ENCODE results near the gene HIGD2A.

HIGD2A gene

DNA sequence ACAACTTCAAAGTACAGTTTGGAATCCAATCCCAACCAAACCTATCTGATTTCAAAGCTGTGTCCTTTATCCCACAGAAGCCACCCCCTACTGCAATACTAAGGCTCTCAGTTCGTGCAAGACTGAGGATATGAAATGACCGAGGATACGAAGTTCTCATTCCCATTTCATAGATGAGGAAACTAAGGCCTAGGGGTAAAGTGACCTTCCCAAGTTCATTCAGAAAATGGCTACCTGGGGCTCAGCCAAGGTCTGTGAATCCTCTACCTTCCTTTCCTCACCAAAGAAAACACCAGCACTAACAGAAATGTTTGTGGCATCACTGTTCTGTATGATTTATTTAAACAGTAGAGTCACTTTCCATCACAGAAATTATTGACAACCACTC is 32.4 kb upstream of the HIGD2A start:
- Histone ChIP-seq H3K9me3 (ENCODE audit: control insufficient read depth in 1 of 2, low read length in 2 of 2) (no peaks in the 10 kb centered on the region), H3K27ac (ENCODE audit: low read depth, low read length) (no peak overlapping the region), H3K9ac (ENCODE audit: low read depth in 1 of 2, low read length in 2 of 2) (no peak overlapping the region), H3K36me3 (ENCODE audit: control insufficient read depth in 1 of 2, insufficient read depth in 2 of 2, low read length in 2 of 2) (peaks cover 42 to 51% of the 10 kb centered on the region in 2 donors), H3K4me1 (ENCODE audit: control insufficient read depth in 1 of 2, insufficient read depth in 2 of 2, low read length in 2 of 2) (no peaks in the 10 kb centered on the region), H3K27me3 (ENCODE audit: control insufficient read depth in 1 of 2, insufficient read depth in 2 of 2, low read length in 2 of 2) (no peaks in the 10 kb centered on the region), H3K4me3 (ENCODE audit: low read depth in 1 of 2, low read length in 2 of 2) (no peak overlapping the region)

DNA sequence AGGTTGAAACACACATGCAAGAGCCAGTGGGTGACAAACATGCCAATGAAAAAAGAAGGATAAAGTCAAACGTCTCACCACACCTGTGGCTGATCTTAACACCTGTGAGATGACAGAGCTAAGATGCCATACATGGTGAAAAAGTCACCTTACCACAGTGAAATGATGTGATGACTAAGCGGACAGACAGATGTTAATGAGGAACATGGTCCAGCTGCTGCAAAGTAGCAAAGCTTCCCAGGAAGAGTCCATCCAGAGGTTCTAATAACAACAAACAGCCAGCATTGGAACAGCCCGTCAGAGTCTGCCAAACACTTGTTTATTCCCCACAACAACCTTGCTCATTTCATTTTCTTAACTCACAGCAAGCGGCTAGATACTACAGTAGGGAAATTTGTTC is 28.9 kb upstream of the HIGD2A start:
- Histone ChIP-seq H3K4me3 (ENCODE audit: low read depth in 1 of 2, low read length in 2 of 2) (no peak overlapping the region), H3K9ac (ENCODE audit: low read depth in 1 of 2, low read length in 2 of 2) (no peak overlapping the region), H3K27me3 (ENCODE audit: control insufficient read depth in 1 of 2, insufficient read depth in 2 of 2, low read length in 2 of 2) (peaks cover under 1% of the 10 kb centered on the region in 2 donors), H3K27ac (ENCODE audit: low read depth, low read length) (no peak overlapping the region), H3K9me3 (ENCODE audit: control insufficient read depth in 1 of 2, low read length in 2 of 2) (no peaks in the 10 kb centered on the region), H3K36me3 (ENCODE audit: control insufficient read depth in 1 of 2, insufficient read depth in 2 of 2, low read length in 2 of 2) (peaks cover 19 to 23% of the 10 kb centered on the region in 2 donors), H3K4me1 (ENCODE audit: control insufficient read depth in 1 of 2, insufficient read depth in 2 of 2, low read length in 2 of 2) (peaks cover 5 to 6% of the 10 kb centered on the region in 2 donors)

DNA sequence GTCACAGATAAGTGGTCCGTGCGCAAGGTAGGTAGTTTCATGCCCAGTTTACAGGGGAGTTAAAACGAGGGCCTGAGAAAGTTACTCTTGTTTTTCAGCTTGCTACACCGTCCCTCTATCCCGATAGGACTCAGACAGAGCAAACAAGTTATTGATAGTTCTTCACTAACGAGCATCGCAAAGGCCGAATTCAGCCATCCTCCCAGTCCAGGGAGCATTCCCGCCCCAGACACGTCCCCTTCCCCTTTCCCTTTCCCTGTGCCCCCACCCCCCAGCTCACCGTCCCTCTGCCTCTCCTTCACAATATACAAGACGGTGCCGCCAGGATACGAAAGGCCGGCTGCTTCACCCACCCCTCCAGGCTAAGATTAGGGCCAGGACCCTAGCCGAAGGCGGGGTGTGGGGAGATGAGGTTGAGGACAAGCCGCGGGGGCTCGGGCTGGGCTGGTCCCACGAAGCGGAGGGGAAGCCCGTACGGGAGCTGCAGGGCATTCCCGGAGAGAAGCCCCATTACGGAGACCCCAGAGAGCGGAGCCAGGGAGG is 27.6 kb upstream of the HIGD2A start:
- Histone ChIP-seq H3K4me1 (ENCODE audit: control insufficient read depth in 1 of 2, insufficient read depth in 2 of 2, low read length in 2 of 2) (peaks cover 5 to 11% of the 10 kb centered on the region in 2 donors), H3K36me3 (ENCODE audit: control insufficient read depth in 1 of 2, insufficient read depth in 2 of 2, low read length in 2 of 2) (peaks cover 9 to 16% of the 10 kb centered on the region in 2 donors), H3K9me3 (ENCODE audit: control insufficient read depth in 1 of 2, low read length in 2 of 2) (no peaks in the 10 kb centered on the region), H3K9ac (ENCODE audit: low read depth in 1 of 2, low read length in 2 of 2) (peak overlapping the region; percentile 94 to 96), H3K27ac (ENCODE audit: low read depth, low read length) (peak overlapping the region; percentile 66), H3K27me3 (ENCODE audit: control insufficient read depth in 1 of 2, insufficient read depth in 2 of 2, low read length in 2 of 2) (peaks cover 5 to 6% of the 10 kb centered on the region in 2 donors), H3K4me3 (ENCODE audit: low read depth in 1 of 2, low read length in 2 of 2) (peak overlapping the region; percentile 84 to 96)

DNA sequence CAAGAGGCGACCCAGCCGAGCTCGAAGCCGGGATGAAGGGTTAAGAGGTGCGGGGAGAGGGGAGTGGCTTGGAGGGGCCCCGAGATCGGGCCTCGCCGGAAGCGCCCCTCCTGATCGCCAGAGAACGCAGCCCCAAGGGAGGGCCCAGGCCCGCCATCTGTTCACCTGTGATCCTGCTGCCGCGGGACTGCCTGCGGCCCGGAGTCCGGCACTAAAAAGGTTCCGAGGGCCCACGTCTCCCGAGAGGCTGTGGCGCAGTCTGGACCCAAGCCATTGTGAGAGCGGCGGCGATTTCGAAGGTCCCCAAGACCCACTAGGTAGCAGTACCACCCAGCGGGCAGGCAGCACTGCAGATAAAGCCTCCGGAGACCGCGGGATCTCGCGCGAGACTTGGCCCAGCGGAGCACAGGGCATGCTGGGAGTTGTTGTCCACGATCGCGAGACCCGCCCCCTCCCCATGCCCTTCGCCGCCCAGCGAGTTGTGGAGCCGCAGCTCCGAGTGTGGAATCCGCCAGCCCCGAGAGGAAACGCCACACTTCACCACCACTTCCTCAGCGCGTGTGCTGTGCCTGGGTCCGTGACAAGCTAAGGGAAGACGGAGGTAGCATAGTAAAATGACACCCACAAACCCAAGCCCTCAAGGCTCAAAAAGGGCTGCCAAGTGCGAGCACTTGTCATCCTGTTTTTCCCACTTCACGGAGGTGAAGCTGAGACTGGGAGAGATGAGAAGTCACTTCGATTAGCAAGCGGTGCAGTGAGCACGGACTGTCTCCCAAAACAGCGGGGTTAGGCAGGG is 26.9 kb upstream of the HIGD2A start, which contains the start of gene KIAA1191:
TSS of gene KIAA1191 (minus strand) at position 328 of the 796 bp plus-strand sequence. CDS start 2,256 bp downstream, outside the sequence.
- Histone ChIP-seq H3K9ac (ENCODE audit: low read depth in 1 of 2, low read length in 2 of 2) (peak within 1 kb of the TSS; percentile 94 to 96), H3K9me3 (ENCODE audit: control insufficient read depth in 1 of 2, low read length in 2 of 2) (no peaks in the 10 kb centered on the region), H3K4me3 (ENCODE audit: low read depth in 1 of 2, low read length in 2 of 2) (peak within 1 kb of the TSS; percentile 84 to 96), H3K27ac (ENCODE audit: low read depth, low read length) (peak within 1 kb of the TSS; percentile 66), H3K27me3 (ENCODE audit: control insufficient read depth in 1 of 2, insufficient read depth in 2 of 2, low read length in 2 of 2) (peaks cover 11% of the 10 kb centered on the region in 2 donors), H3K36me3 (ENCODE audit: control insufficient read depth in 1 of 2, insufficient read depth in 2 of 2, low read length in 2 of 2) (peaks cover 3 to 9% of the 10 kb centered on the region in 2 donors), H3K4me1 (ENCODE audit: control insufficient read depth in 1 of 2, insufficient read depth in 2 of 2, low read length in 2 of 2) (peaks cover 5 to 17% of the 10 kb centered on the region in 2 donors)

DNA sequence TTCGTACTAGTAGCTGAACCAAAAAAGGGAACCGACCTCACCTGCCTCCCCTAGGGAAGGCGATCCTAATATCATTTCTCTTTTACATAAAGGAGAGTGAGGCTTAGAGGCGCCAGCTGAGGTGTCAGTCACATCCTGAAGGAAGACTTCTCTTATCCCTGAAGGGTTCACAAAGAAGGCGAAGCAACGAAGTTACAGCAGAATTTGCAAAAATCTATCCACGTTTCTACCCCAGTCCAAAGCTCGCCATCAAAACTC is 26.4 kb upstream of the HIGD2A start:
- Histone ChIP-seq H3K27ac (ENCODE audit: low read depth, low read length) (peak overlapping the region; percentile 42), H3K27me3 (ENCODE audit: control insufficient read depth in 1 of 2, insufficient read depth in 2 of 2, low read length in 2 of 2) (peaks cover 12 to 13% of the 10 kb centered on the region in 2 donors), H3K4me1 (ENCODE audit: control insufficient read depth in 1 of 2, insufficient read depth in 2 of 2, low read length in 2 of 2) (peaks cover 5 to 17% of the 10 kb centered on the region in 2 donors), H3K4me3 (ENCODE audit: low read depth in 1 of 2, low read length in 2 of 2) (peak overlapping the region; percentile 84 to 96), H3K36me3 (ENCODE audit: control insufficient read depth in 1 of 2, insufficient read depth in 2 of 2, low read length in 2 of 2) (peaks cover 3 to 5% of the 10 kb centered on the region in 2 donors), H3K9ac (ENCODE audit: low read depth in 1 of 2, low read length in 2 of 2) (peak overlapping the region; percentile 94 to 96), H3K9me3 (ENCODE audit: control insufficient read depth in 1 of 2, low read length in 2 of 2) (no peaks in the 10 kb centered on the region)

DNA sequence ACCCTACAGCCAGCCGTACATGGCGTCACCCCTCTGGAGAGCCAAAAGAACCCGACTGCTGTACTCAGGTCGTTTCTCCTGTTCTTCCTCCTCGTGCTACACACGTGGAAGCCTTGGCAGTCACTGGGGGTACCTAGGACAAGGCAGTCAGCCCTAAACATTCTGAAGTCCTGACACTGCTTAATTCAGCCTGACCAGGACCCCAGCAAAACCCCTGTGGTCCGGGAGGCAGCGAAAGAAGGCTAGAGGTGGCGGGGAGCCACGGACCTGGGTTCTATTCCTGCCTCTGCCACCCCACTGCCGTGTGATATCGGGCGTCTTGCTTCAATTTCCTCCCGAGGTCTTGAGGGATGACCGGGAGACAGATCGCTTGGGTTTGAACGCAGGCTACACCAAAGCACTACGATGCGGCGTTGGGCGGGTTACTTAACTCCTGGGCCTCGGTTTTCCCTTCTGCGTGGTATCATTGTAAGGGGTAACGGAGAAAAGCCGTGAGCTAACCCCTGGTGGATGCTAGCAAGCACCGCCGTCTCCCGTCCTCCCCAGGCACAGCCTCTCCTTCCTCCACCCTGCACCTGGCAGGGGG is 23.7 kb upstream of the HIGD2A start:
- no peak overlapping the region for H3K27ac ChIP-seq (ENCODE audit: low read depth, low read length)

DNA sequence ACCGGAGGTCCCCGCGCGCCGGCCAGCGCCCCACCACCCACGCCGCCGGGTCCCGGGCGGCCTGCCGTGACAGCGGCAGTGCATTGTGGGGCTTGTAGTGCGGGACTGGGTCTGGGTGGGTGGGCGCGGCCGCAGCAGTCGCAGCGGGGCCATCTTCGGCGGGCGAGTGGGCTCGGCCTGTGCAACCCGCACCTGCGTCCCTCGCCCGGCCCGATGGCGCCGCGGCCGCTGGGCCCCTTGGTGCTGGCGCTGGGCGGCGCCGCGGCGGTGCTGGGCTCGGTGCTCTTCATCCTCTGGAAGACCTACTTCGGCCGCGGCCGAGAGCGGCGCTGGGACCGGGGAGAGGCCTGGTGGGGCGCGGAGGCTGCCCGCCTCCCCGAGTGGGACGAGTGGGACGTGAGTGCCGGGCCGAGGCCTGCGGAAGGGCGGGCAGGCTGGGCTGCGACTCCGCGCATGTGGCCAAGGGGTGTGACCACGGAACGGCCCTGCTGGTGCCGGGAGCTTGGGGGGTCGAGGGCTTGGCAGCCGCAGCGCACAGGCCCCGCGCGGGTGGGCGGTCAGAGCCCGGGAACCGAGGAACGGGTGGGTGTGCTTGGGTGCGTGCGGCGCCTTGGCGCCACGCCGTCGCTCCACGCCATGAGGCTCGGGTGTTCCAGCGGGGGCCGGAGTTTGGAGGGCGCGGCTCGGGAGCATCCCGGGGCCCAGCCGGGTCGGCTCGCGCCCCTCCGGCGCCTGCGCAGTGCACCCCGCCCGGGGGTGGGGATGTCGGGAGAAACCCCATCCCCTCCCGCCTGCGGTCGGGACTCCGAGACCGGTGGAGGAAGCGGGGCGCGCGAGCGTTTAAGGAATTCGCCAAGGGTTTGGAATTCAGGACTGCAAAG is 23.0 kb upstream of the HIGD2A start, which contains the start of gene ARL10:
TSS of gene ARL10 (plus strand) at position 137 of the 881 bp plus-strand sequence. CDS start at position 214, 77 bp downstream.
- H3K27ac ChIP-seq (ENCODE audit: low read depth, low read length) = no peak within 1 kb of the TSS
- no peaks in the 10 kb centered on the region for H3K9me3 ChIP-seq (ENCODE audit: control insufficient read depth in 1 of 2, low read length in 2 of 2)
- peaks cover 12 to 13% of the 10 kb centered on the region in 2 donors for H3K27me3 ChIP-seq (ENCODE audit: control insufficient read depth in 1 of 2, insufficient read depth in 2 of 2, low read length in 2 of 2)
- peak within 1 kb of the TSS; percentile 74 to 78 for H3K4me3 ChIP-seq (ENCODE audit: low read depth in 1 of 2, low read length in 2 of 2)
- H3K36me3 ChIP-seq (ENCODE audit: control insufficient read depth in 1 of 2, insufficient read depth in 2 of 2, low read length in 2 of 2) = peaks cover 0 to 5% of the 10 kb centered on the region in 2 donors
- peaks cover 5 to 17% of the 10 kb centered on the region in 2 donors for H3K4me1 ChIP-seq (ENCODE audit: control insufficient read depth in 1 of 2, insufficient read depth in 2 of 2, low read length in 2 of 2)
- H3K9ac ChIP-seq (ENCODE audit: low read depth in 1 of 2, low read length in 2 of 2) = peak within 1 kb of the TSS; percentile 23 to 60

More for the DNA sequence above, 23.7 kb upstream of the HIGD2A start:
- peaks cover 0 to 5% of the 10 kb centered on the region in 2 donors for H3K36me3 ChIP-seq (ENCODE audit: control insufficient read depth in 1 of 2, insufficient read depth in 2 of 2, low read length in 2 of 2)
- H3K4me3 ChIP-seq (ENCODE audit: low read depth in 1 of 2, low read length in 2 of 2) = peak overlapping the region; percentile 74 to 78
- H3K9ac ChIP-seq (ENCODE audit: low read depth in 1 of 2, low read length in 2 of 2) = peak overlapping the region; percentile 23 to 60
- H3K27me3 ChIP-seq (ENCODE audit: control insufficient read depth in 1 of 2, insufficient read depth in 2 of 2, low read length in 2 of 2) = peaks cover 12 to 13% of the 10 kb centered on the region in 2 donors
- no peaks in the 10 kb centered on the region for H3K9me3 ChIP-seq (ENCODE audit: control insufficient read depth in 1 of 2, low read length in 2 of 2)
- peaks cover 5 to 17% of the 10 kb centered on the region in 2 donors for H3K4me1 ChIP-seq (ENCODE audit: control insufficient read depth in 1 of 2, insufficient read depth in 2 of 2, low read length in 2 of 2)

DNA sequence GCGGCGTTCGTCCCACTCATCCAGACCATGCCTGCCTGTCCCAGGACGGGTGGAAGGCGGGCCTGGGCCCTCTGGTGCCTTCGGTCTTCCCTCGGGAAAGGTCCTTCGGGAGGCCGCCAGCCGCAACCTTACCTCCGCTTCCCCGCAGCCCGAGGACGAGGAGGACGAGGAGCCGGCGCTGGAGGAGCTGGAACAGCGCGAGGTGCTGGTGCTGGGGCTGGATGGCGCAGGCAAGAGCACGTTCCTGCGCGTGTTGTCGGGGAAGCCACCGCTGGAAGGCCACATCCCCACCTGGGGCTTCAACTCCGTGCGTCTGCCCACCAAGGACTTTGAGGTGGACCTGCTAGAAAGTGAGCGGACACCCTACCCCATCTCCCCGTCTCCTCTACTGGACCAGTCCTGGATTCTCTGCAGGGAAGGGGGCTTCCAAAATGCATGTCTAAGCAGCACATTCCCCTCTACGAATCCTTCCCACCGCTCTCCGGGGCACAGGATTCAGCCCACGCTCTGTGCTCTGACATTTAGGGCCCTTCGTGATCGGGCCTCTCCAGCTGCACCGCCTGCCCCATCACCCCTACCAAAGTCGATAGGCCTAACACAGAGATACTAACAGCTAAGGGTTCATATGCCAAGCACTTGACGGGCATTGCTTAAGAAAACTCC is 22.2 kb upstream of the HIGD2A start:
- Histone ChIP-seq H3K27ac (ENCODE audit: low read depth, low read length) (no peak overlapping the region), H3K9ac (ENCODE audit: low read depth in 1 of 2, low read length in 2 of 2) (peak overlapping the region in 1 of 2 donors; percentile 32), H3K36me3 (ENCODE audit: control insufficient read depth in 1 of 2, insufficient read depth in 2 of 2, low read length in 2 of 2) (peaks cover 0 to 5% of the 10 kb centered on the region in 2 donors), H3K9me3 (ENCODE audit: control insufficient read depth in 1 of 2, low read length in 2 of 2) (no peaks in the 10 kb centered on the region), H3K27me3 (ENCODE audit: control insufficient read depth in 1 of 2, insufficient read depth in 2 of 2, low read length in 2 of 2) (peaks cover 12 to 13% of the 10 kb centered on the region in 2 donors), H3K4me1 (ENCODE audit: control insufficient read depth in 1 of 2, insufficient read depth in 2 of 2, low read length in 2 of 2) (peaks cover 5 to 17% of the 10 kb centered on the region in 2 donors), H3K4me3 (ENCODE audit: low read depth in 1 of 2, low read length in 2 of 2) (peak overlapping the region; percentile 74 to 78)

DNA sequence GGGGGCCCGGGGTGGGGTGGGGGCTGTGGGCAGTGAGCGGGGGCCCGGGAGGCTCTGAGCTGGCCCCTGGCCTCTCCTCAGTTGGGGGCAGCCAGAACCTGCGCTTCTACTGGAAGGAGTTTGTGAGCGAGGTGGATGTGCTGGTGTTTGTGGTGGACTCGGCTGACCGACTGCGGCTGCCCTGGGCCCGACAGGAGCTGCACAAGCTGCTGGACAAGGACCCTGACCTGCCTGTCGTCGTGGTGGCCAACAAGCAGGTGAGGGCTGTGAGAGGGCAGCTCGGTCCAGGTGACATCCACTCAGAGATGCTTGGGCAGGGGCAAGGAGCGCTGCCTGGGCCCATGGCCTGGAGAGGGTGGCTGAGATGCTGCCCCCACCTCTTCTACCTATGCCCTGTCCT is 19.8 kb upstream of the HIGD2A start:
- no peaks in the 10 kb centered on the region for H3K9me3 ChIP-seq (ENCODE audit: control insufficient read depth in 1 of 2, low read length in 2 of 2)
- H3K27ac ChIP-seq (ENCODE audit: low read depth, low read length) = no peak overlapping the region
- H3K4me1 ChIP-seq (ENCODE audit: control insufficient read depth in 1 of 2, insufficient read depth in 2 of 2, low read length in 2 of 2) = peaks cover 0 to 13% of the 10 kb centered on the region in 2 donors
- no peak overlapping the region for H3K9ac ChIP-seq (ENCODE audit: low read depth in 1 of 2, low read length in 2 of 2)
- peaks cover 0 to 5% of the 10 kb centered on the region in 2 donors for H3K36me3 ChIP-seq (ENCODE audit: control insufficient read depth in 1 of 2, insufficient read depth in 2 of 2, low read length in 2 of 2)
- peaks cover 12 to 13% of the 10 kb centered on the region in 2 donors for H3K27me3 ChIP-seq (ENCODE audit: control insufficient read depth in 1 of 2, insufficient read depth in 2 of 2, low read length in 2 of 2)
- no peak overlapping the region for H3K4me3 ChIP-seq (ENCODE audit: low read depth in 1 of 2, low read length in 2 of 2)
